ENCODE measurements around the gene STK17B.
"Not testable (repeated sequence)": the region's sequence is repeated elsewhere in the genome, so short reads cannot be mapped to it uniquely, and the experiment has no call there.

STK17B gene

DNA sequence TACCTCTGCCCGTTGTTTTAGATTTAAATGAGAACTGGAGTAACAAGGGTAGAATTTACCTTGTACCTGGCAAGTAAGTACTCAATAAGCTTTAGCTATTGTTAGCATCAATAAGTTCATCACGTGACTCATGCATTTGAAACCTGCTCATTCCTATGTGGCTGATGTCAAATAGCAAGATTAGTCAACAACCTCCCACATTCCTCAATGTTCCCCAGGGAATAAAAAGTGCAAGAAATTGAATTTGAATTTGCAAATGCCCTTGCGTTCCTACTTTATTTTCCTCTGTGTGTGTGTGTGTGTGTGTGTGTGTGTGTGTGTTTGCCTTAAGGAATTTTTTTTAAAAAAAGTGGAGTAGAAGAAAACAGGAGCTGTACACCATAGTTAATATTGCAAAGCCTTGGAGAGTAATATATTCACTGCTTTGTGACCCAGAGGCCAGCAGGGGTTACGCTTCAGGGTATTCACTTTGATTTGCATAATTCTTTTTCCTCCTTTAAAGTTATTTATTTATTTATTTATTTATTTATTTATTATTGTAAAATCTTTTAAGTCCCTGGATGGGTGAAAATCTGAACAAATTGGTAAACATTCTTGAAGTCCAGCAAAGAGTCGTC is 58.9 kb downstream of the STK17B start:
- no peak for DNase-seq (ENCODE audit: low read depth)

GRCh38 chr2:196108604-196109003 is 62.8 kb downstream of the STK17B start:
- DNase-seq (ENCODE audit: low read depth) = no peak

DNA sequence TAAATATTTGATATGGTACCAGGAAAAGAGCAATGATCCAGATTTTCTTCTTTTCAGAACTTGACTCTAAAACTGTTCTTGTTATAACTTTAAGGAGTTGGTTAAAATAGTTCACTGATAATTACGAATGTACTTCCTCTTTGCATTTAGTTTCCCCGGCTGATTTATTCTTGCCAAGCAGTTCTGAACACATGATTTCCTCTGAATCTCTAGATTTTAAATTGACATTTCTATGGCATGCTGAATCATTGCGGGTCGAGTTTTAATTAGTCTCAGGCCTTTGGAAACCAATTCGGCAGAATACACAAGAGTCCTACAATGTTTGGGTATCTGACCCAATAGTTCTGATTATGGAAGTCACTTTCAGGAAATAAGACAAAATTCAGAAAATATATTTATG is 65.4 kb downstream of the STK17B start:
- DNase-seq (ENCODE audit: low read depth) = no peak

DNA sequence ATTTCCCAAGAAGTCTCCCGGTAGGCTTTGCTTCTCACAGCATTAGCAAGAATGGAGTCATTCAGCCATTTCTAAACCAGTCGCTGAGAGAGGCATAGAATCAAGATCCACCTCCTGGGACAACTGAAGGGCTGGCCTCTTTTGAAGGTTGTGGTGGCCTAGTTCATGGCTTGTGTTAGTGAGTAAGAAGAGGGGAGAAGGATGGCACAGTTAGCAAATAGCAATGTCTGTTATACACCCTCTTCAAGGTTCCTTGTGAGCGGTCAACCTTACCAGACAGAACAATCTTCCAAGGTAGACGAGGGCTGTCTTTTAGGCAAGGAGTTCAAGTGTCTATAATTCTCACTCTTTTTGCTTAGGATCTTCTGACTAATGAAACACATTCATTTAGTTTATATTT is 67.3 kb downstream of the STK17B start:
- no peak for DNase-seq (ENCODE audit: low read depth)

DNA sequence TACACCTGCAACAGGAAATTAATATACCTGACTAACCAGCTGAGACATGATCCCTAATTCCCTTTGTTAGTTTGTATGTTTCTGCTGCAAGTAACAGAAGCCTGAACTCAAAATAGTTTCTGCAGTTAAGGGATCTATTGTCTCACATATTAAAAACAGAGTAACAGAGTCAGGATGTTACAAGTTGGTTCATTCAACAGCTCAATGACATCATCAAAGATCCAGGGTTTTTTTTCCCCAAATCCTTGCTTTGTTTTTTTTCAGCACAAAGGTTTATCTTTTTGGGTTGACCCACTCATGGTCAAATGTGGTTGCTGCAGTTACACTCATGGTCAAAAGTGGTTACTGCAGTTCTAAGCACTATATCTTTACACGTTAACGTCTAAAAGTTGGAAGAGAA is 67.8 kb downstream of the STK17B start:
- no peak for DNase-seq (ENCODE audit: low read depth)

- DNase-seq (ENCODE audit: low read depth) = no peak
These were observed 69.9 kb downstream of the STK17B start for GRCh38 chr2:196101325-196101991.

- no peak for DNase-seq (ENCODE audit: low read depth)
These were observed 71.5 kb downstream of the STK17B start for GRCh38 chr2:196099916-196100315.

- DNase-seq (ENCODE audit: low read depth) = no peak
These were observed 73.3 kb downstream of the STK17B start for GRCh38 chr2:196097864-196098660.

GRCh38 chr2:196096982-196097745 is 74.2 kb downstream of the STK17B start:
- DNase-seq (ENCODE audit: low read depth) = no peak

DNA sequence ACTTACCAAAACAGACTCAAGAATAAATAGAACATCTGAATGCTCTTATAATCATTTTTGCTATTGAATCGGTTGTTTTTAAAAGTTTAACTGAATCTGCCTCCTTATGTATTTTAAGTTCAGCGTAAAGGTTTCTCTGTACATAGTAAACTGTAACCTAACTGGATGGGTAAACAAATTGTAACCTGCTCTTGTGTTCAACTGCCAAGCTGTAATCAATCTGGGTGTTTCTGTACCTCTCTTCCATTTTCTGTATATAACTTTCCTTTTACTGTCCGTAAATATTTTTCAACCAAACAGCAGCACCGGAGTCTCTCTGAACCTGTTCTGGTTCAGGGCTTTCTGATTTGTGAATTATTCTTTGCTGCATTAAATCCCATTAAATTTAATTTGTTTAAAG is 75.1 kb downstream of the STK17B start:
- no peak for DNase-seq (ENCODE audit: low read depth)

DNA sequence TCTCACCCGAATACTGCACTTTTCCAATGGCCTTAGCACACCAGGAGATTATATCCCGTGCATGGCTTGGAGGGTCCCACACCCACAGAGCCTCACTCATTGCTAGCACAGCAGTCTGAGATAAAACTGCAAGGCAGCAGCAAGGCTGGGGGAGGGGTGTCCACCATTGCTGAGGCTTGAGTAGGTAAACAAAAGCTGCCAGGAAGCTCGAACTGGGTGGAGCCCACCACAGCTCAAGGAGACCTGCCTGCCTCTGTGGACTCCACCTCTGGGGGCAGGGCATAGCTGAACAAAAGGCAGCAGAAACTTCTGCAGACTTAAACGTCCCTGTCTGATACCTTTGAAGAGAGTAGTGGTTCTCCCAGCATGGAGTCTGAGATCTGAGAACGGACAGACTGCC is 81.9 kb downstream of the STK17B start:
- DNase-seq (ENCODE audit: low read depth) = not testable (repeated sequence)

DNA sequence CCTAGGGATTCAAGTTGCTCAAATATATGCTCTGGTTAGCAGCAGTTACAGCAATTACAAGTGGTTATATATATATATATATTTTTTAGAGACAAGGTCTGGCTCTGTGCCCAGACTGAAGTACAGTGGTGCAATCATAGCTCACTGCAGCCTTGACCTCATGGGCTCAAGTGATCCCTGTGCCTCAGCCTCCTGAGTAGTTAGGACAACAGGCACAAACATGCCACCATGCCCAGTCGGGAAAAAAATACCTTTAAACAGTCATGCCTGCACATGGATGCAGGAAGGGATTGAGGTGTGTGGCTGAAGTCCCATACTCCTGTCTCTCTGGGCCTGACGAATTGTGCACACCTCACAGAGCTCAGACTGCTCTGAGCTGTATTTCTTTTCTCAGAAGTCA is 83.2 kb downstream of the STK17B start:
- no peak for DNase-seq (ENCODE audit: low read depth)

DNA sequence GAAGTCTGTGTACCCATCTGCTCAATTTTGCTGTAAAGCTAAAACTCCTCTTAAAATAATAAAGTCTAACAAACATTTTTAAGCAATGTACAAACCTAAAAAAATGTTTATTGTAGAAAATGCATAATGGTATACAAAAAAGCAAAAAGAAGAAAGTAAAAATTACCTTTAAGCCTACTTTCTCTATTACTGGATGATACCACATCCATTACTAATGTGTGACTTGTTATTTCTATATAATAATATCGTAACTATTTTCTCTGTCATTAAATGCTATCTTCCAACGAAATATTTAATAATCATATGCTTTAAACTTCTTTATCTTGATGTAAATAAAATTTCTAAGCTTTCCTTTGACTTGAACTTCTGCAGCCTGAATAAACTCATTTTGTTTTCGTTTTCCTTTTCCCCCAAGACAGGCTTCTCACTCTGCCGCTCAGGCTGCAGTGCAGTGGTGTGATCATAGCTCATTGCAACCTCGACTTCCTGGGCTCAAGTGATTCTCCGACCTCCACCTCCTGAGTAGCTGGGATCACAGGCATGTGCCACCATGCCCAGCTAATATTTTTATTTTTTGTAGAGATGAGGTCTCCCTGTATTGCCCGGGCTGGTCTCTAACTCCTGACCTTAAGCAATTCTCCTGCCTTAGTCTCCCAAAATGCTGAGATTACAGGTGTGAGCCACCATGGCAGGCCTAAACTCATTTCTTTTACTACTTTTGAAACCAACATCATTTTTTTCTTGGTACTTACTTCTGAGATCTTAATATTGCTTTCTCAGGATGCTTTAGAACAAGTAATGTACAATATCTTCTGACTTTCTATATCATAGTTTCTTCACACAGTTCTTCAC is 84.6 kb downstream of the STK17B start:
- DNase-seq (ENCODE audit: low read depth) = no peak

DNA sequence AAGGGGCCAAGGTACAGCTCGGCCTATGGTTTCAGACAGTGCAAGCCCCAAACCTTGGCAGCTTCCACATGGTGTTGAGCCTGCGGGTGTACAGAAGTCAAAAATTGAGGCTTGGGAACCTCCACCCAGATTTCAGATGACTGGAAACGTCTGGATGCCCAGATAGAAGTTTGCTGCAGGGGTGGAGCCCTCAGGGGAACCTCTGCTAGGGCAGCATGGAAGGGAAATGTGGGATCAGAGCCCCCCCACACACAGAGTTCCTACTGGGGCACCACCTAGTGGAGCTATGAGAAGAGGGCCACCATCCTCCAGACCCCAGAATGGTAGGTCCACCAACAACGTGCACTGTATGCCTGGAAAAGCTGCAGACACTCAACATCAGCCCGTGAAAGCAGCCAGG is 87.8 kb downstream of the STK17B start:
- no peak for DNase-seq (ENCODE audit: low read depth)

All from activated T-cell treated with anti-CD3 and anti-CD28 coated beads for 1 hour (primary cell).